PC-3 (cell line): ENCODE data around the gene YJEFN3. TPM values are rescaled to one million over a fixed set of nuclear protein-coding genes. Genes with fewer than 3 reads are reported as not detected.
A peak's percentile ranks its signal among the peaks of the same experiment; 100 is the strongest.

ENCODE experiments used
- ATAC-seq: fragments of 200-7000 bp; cut with Tn5 transposase; 2 replicates; pipeline ENCODE4 v1.9.1; 2020; ENCODE audit warnings: mild to moderate bottlenecking, moderate library complexity
- BruUV-seq: library from RNA; stranded (reverse); fragments of 400-500 nt; replicated peaks from 2 replicates; lab custom pipeline; 2021; lab: Mats Ljungman, UMichigan
- CTCF ChIA-PET: fragments of 300-600 bp; sonication (Branson Sonifier 250); formaldehyde crosslinking; loops from one replicate; lab custom pipeline; 2022; ENCODE audit warnings: antibody characterized with exemption; lab: Charles Lee
- POLR2A ChIA-PET: fragments of 300-600 bp; sonication (Branson Sonifier 250); formaldehyde crosslinking; loops from one replicate; lab custom pipeline; 2022; ENCODE audit warnings: antibody characterized with exemption; ENCODE audit not compliant: unreplicated experiment; lab: Charles Lee
- DNase-seq: peaks from one replicate; pipeline ENCODE4 v3.0.0-alpha.2; 2015
- H2AFZ ChIP-seq: fragments of 300-600 bp; sonication (generic); 2 replicates; pipeline ENCODE4 v1.6.0; 2016; ENCODE audit warnings: antibody characterized with exemption, low read length
- H3F3A ChIP-seq: fragments of 300-600 bp; sonication (generic); one replicate; pipeline ENCODE4 v1.6.0; 2017; ENCODE audit warnings: antibody characterized with exemption, low read length, control low read depth, mild to moderate bottlenecking; ENCODE audit not compliant: unreplicated experiment
- H3K27ac ChIP-seq: fragments of 300-600 bp; sonication (generic); 2 replicates; pipeline ENCODE4 v1.5.1; 2016; ENCODE audit warnings: mild to moderate bottlenecking, low read length
- H3K27me3 ChIP-seq: fragments of 300-600 bp; sonication (generic); 2 replicates; pipeline ENCODE4 v1.6.1; 2016; ENCODE audit warnings: low read length, mixed read lengths
- H3K36me3 ChIP-seq: fragments of 300-600 bp; sonication (generic); 2 replicates; pipeline ENCODE4 v1.6.1; 2016; ENCODE audit warnings: low read depth, mixed run types, low read length, mixed read lengths
- H3K4me1 ChIP-seq: fragments of 300-600 bp; sonication (generic); 2 replicates; pipeline ENCODE4 v1.5.1; 2016; ENCODE audit warnings: low read length; ENCODE audit not compliant: insufficient read depth
- H3K4me2 ChIP-seq: fragments of 300-600 bp; sonication (generic); 2 replicates; pipeline ENCODE4 v1.6.0; 2016; ENCODE audit warnings: low read length
- H3K4me3 ChIP-seq: fragments of 300-600 bp; sonication (generic); 2 replicates; pipeline ENCODE4 v1.5.1; 2016; ENCODE audit warnings: mild to moderate bottlenecking, low read length, mixed read lengths
- H3K79me2 ChIP-seq: fragments of 300-600 bp; sonication (generic); 2 replicates; pipeline ENCODE4 v1.6.1; 2017; ENCODE audit warnings: low read length, mixed read lengths
- H3K9ac ChIP-seq: fragments of 300-600 bp; sonication (generic); 2 replicates; pipeline ENCODE4 v1.6.0; 2016; ENCODE audit warnings: mild to moderate bottlenecking, low read length
- H3K9me2 ChIP-seq: fragments of 300-600 bp; sonication (generic); replicated peaks from 2 replicates; pipeline ENCODE4 v1.6.1; 2016; ENCODE audit warnings: mixed run types, low read length, mixed read lengths
- H3K9me3 ChIP-seq: fragments of 300-600 bp; sonication (generic); 2 replicates; pipeline ENCODE4 v1.6.1; 2016; ENCODE audit warnings: low read length, mixed read lengths
- H4K20me1 ChIP-seq: fragments of 300-600 bp; sonication (generic); 2 replicates; pipeline ENCODE4 v1.6.1; 2016; ENCODE audit warnings: low read length, mixed read lengths
- EZH2 ChIP-seq: fragments of 300-600 bp; sonication (generic); IDR thresholded peaks from one replicate; pipeline ENCODE4 v1.6.1; 2017; ENCODE audit warnings: antibody characterized with exemption, mild to moderate bottlenecking, low read length; ENCODE audit not compliant: unreplicated experiment
- EZH2phosphoT487 ChIP-seq: fragments of 300-600 bp; sonication (generic); IDR thresholded peaks from 2 replicates; pipeline ENCODE4 v1.6.1; 2018; ENCODE audit warnings: mild to moderate bottlenecking, antibody characterized with exemption, low read length, borderline replicate concordance
- intact Hi-C: fragments of 100-400 bp; cut with micrococcal nuclease; formaldehyde crosslinking; loops from 2 replicates; pipeline ENCODE4 v1.9.0; 2023
- total RNA-seq: library from RNA; depleted of rRNA; stranded (reverse); fragments of >200 nt; gene quantifications from 2 replicates; pipeline ENCODE4 v1.2.3, GENCODE V29; 2014
- TF ChIP-seq, protein P1 (sequence below): fragments of 300-600 bp; sonication (generic); conservative IDR thresholded peaks from 2 replicates; pipeline ENCODE4 v1.5.1; 2017; ENCODE audit warnings: antibody characterized with exemption, low read depth, mild to moderate bottlenecking, low read length

Gene YJEFN3
- total RNA-seq, 1 experiment from 2014 or later, result 8.1 TPM

DNA sequence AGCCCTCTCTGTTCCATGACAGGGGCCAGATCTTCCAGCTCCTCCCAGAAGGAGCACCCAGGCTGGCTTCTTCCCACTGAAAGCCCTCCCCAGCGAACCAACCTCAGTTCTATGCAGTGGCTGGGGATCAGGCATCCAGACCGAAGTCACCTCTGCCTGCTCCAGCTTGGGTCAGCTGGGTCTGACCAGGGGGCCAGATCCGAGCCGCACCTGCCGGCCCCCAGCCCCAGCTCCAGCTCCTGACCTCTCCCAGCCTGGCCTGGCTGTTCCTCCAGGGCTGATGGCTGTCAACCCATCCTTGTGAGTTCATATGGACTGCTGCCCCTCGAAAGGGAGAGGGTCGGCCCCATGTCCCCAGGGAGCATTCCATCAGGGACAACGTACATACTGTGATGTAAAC, 21.4 kb upstream of the YJEFN3 start:
- TF ChIP-seq, protein P1, sequence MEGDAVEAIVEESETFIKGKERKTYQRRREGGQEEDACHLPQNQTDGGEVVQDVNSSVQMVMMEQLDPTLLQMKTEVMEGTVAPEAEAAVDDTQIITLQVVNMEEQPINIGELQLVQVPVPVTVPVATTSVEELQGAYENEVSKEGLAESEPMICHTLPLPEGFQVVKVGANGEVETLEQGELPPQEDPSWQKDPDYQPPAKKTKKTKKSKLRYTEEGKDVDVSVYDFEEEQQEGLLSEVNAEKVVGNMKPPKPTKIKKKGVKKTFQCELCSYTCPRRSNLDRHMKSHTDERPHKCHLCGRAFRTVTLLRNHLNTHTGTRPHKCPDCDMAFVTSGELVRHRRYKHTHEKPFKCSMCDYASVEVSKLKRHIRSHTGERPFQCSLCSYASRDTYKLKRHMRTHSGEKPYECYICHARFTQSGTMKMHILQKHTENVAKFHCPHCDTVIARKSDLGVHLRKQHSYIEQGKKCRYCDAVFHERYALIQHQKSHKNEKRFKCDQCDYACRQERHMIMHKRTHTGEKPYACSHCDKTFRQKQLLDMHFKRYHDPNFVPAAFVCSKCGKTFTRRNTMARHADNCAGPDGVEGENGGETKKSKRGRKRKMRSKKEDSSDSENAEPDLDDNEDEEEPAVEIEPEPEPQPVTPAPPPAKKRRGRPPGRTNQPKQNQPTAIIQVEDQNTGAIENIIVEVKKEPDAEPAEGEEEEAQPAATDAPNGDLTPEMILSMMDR, result no peak
- TF ChIP-seq EZH2 (no peak), EZH2phosphoT487 (no peak)

DNA sequence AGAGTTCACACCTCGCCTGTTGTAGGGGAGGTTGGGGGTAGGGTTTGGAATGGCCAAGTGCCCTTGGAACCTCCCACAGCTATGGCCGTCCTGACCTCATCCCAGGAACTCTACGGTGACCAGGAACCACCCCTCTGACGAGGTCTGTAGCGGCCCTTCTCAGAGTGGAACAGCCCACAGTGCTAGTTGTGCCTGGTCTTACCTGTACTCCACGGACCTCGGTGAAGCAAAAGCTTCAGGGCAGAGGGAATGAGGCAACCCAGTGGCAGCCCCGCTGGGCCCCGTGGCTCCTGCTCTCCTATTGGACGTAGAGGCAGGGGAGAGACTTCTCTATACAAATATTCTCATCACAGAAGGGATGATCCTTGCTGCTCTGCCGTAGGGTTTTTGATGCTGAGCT, 20.5 kb upstream of the YJEFN3 start:
- BruUV-seq, result no TSS peak
- CTCF ChIA-PET, result no interaction called here
- no peak for ATAC-seq

More for the DNA sequence above, 21.4 kb upstream of the YJEFN3 start:
- Histone ChIP-seq H4K20me1 (no peaks in the 10 kb centered on the region), H3K9ac (no peak overlapping the region), H2AFZ (no peak overlapping the region), H3K9me3 (no peaks in the 10 kb centered on the region), H3F3A (no peaks in the 10 kb centered on the region), H3K4me2 (no peak overlapping the region), H3K9me2 (no peaks in the 10 kb centered on the region), H3K27ac (no peak overlapping the region), H3K36me3 (peaks cover 25% of the 10 kb centered on the region), H3K79me2 (no peaks in the 10 kb centered on the region), H3K4me1 (no peaks in the 10 kb centered on the region), H3K4me3 (no peak overlapping the region), H3K27me3 (no peaks in the 10 kb centered on the region)
- DNase-seq (no peak), ATAC-seq (no peak)
- ChIA-PET POLR2A (no interaction called here), CTCF (interaction anchor here (0.6 kb wide), 1 partner anchor 539 kb away, joined by 4 read pairs; no protein-coding TSS in a partner anchor)
- BruUV-seq, result no TSS peak
- intact Hi-C loops, result no loop called here

DNA sequence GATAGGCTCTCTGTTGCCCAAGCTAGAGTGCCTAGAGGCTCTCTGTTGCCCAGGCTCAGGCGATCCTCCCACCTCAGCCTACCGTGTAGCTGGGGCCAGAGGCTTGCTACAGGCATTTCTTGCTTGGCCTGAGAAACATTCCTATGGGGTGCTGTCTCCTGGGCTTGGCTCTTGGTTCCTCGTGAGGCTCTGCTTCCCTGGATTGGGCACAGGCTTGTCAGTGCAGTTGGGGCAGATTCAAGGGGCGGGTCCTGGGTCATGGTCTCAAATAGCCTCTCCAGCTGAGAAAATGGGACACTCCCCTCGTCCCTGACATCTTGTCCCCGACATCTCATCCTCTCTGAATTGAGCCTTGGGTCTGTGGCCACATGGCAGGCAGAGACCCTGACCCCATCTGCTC, 18.3 kb upstream of the YJEFN3 start:
- peaks cover 7% of the 10 kb centered on the region; the same call in 1 of the 2 replicates for H3K36me3 ChIP-seq
- H3K9me2 ChIP-seq, result no peaks in the 10 kb centered on the region
- no peak overlapping the region for H3K9ac ChIP-seq
- H3K4me1 ChIP-seq, result peaks cover 3% of the 10 kb centered on the region; the same call in 1 of the 2 replicates
- no peak overlapping the region for H3K4me3 ChIP-seq
- no peaks in the 10 kb centered on the region for H3K79me2 ChIP-seq
- ATAC-seq, result peak; percentile 32
- no TSS peak for BruUV-seq
- ChIA-PET POLR2A (no interaction called here), CTCF (no interaction called here)
- no peak overlapping the region for H3K4me2 ChIP-seq
- DNase-seq, result no peak
- H4K20me1 ChIP-seq, result no peaks in the 10 kb centered on the region
- no peak overlapping the region for H2AFZ ChIP-seq
- intact Hi-C loops, result no loop called here
- TF ChIP-seq, protein P1, result no peak
- TF ChIP-seq EZH2phosphoT487 (no peak), EZH2 (no peak)
- H3K27me3 ChIP-seq, result no peaks in the 10 kb centered on the region
- H3K9me3 ChIP-seq, result no peaks in the 10 kb centered on the region
- no peak overlapping the region for H3K27ac ChIP-seq
- no peaks in the 10 kb centered on the region for H3F3A ChIP-seq

More for the DNA sequence above, 20.5 kb upstream of the YJEFN3 start:
- Histone ChIP-seq H3K27ac (no peak overlapping the region), H3F3A (no peaks in the 10 kb centered on the region), H3K9me3 (no peaks in the 10 kb centered on the region), H3K4me2 (no peak overlapping the region), H3K79me2 (no peaks in the 10 kb centered on the region), H3K9me2 (no peaks in the 10 kb centered on the region), H2AFZ (no peak overlapping the region), H4K20me1 (no peaks in the 10 kb centered on the region), H3K27me3 (no peaks in the 10 kb centered on the region), H3K4me1 (no peaks in the 10 kb centered on the region), H3K36me3 (peaks cover 22% of the 10 kb centered on the region), H3K4me3 (no peak overlapping the region), H3K9ac (no peak overlapping the region)
- intact Hi-C loops, result no loop called here
- no peak for DNase-seq
- TF ChIP-seq, protein P1, result no peak
- no peak for TF ChIP-seq EZH2
- TF ChIP-seq EZH2phosphoT487, result no peak
- POLR2A ChIA-PET, result no interaction called here
